ENCODE data around the gene RPS6KA5. TPM values are rescaled to one million over a fixed set of nuclear protein-coding genes. Genes with fewer than 3 reads are reported as not detected.
"Not testable (repeated sequence)": the region's sequence is repeated elsewhere in the genome, so short reads cannot be mapped to it uniquely, and the experiment has no call there.

RPS6KA5 gene
- total RNA-seq, 5 donors from 2014 or later (not counting 1 experiment from before 2014, with no cell fraction given): 28.8 to 39.8 (median 35.3) TPM

DNA sequence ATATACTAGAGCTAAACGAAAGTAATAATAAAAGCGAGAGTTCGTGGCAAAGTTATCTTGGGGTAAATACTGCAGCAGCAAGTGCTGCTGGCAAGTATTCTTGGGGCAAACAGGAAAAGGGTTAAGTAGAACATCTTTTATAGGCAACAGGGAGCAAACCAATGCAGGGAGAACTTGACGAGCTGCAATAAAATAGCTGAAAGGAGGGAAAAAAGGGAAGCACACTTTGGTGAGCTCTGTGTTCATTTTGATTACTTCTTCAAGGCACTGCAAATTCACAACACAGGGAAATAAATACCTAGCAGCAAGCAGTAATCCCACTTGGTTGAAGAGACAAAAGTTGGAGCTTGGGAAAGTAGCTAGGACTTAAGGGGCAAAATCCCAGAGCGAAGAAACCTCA lies 201.9 kb downstream of the RPS6KA5 start:
- DNase-seq: no peak

DNA sequence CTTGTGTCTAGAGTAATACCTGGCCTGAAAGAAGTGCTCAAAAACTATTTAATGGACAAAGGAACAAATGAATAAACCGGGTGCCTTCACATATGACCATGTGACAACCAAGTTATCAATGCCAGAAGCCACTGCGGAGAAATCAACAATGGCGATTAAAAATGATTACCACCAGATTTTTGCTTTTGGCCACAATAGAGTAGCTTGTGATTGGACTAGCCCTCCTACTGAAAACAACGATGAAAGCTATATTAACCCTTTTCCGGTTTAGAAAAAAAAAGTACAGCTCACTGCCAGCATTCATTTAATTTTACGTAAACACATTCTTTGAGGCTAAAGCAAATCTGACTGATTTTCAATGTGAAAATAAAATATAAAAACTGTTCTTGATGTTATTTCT lies 202.6 kb downstream of the RPS6KA5 start:
- Histone ChIP-seq H3K27ac (ENCODE audit: low read length) (no peak overlapping the region), H3K36me3 (ENCODE audit: control insufficient read depth in 2 of 2, extremely low read depth in 1 of 2, insufficient read depth in 1 of 2, low read length in 1 of 2) (no peaks in the 10 kb centered on the region), H3K4me1 (ENCODE audit: control insufficient read depth in 1 of 2, extremely low read depth in 1 of 2, insufficient read depth in 2 of 2, low read length in 2 of 2) (no peaks in the 10 kb centered on the region), H3K4me3 (ENCODE audit: control insufficient read depth in 1 of 2, extremely low read depth in 1 of 2, low read length in 1 of 2) (no peak overlapping the region), H3K9me3 (no peaks in the 10 kb centered on the region), H3K27me3 (replicated peaks in 1 of 2; ENCODE audit: control insufficient read depth in 2 of 2, extremely low read depth in 1 of 2, insufficient read depth in 2 of 2, low read length in 1 of 2) (no peaks in the 10 kb centered on the region)
- DNase-seq: no peak
- Mint-ChIP-seq H3K27ac (no peak overlapping the region), H3K4me3 (no peak overlapping the region), H3K4me1 (no peaks in the 10 kb centered on the region), H3K27me3 (no peaks in the 10 kb centered on the region), H3K36me3 (peaks cover 32% of the 10 kb centered on the region), H3K9me3 (no peaks in the 10 kb centered on the region)
- ChIA-PET CTCF (interaction anchor here in 1 of 2 donors (0.6 kb wide), 1 partner anchor 301 kb away, joined by 3 read pairs; no protein-coding TSS in a partner anchor), POLR2A (no interaction called here)
- WGBS (ENCODE audit: insufficient coverage): 100% methylated on average over 4 of the region's 6 CpGs
- ATAC-seq (replicated peaks in 1 of 4): no peak

More for the DNA sequence above, 201.9 kb downstream of the RPS6KA5 start:
- Mint-ChIP-seq H3K4me3 (no peak overlapping the region), H3K27ac (no peak overlapping the region), H3K4me1 (no peaks in the 10 kb centered on the region), H3K27me3 (no peaks in the 10 kb centered on the region), H3K9me3 (no peaks in the 10 kb centered on the region), H3K36me3 (peaks cover 32% of the 10 kb centered on the region)
- H3K4me1 ChIP-seq (ENCODE audit: control insufficient read depth in 1 of 2, extremely low read depth in 1 of 2, insufficient read depth in 2 of 2, low read length in 2 of 2): no peaks in the 10 kb centered on the region
- no peaks in the 10 kb centered on the region for H3K9me3 ChIP-seq
- no peak for ATAC-seq (replicated peaks in 1 of 4)
- WGBS (ENCODE audit: insufficient coverage): 73% methylated on average over 4 of the region's 5 CpGs
- POLR2A ChIA-PET: no interaction called here
- no peak overlapping the region for H3K4me3 ChIP-seq (ENCODE audit: control insufficient read depth in 1 of 2, extremely low read depth in 1 of 2, low read length in 1 of 2)
- no peaks in the 10 kb centered on the region for H3K27me3 ChIP-seq (replicated peaks in 1 of 2; ENCODE audit: control insufficient read depth in 2 of 2, extremely low read depth in 1 of 2, insufficient read depth in 2 of 2, low read length in 1 of 2)
- CTCF ChIA-PET: interaction anchor here in 1 of 2 donors (0.6 kb wide), 1 partner anchor 300 kb away, joined by 3 read pairs; no protein-coding TSS in a partner anchor
- no peak overlapping the region for H3K27ac ChIP-seq (ENCODE audit: low read length)
- H3K36me3 ChIP-seq (ENCODE audit: control insufficient read depth in 2 of 2, extremely low read depth in 1 of 2, insufficient read depth in 1 of 2, low read length in 1 of 2): no peaks in the 10 kb centered on the region

DNA sequence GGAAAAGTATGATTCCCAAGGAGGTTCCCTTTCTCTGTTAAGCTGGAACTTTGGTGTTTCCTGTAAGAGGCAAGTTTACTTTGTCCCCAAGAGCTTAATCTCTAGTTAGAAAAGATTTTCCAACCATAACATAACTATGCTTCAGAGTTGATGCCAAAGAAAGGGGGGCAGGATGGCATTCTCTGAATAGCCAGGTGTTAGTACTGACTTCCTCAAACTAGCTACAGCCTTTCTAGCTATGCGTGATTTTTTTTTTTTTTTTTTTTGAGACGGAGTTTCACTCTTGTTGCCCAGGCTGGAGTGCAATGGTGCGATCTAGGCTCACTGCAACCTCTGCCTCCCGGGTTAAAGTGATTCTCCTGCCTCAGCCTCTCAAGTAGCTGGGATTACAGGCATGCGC lies 204.3 kb downstream of the RPS6KA5 start:
- ATAC-seq (replicated peaks in 1 of 4); H3K9me3 Mint-ChIP-seq; H3K4me3 Mint-ChIP-seq; H3K36me3 ChIP-seq (ENCODE audit: control insufficient read depth in 2 of 2, extremely low read depth in 1 of 2, insufficient read depth in 1 of 2, low read length in 1 of 2); H3K9me3 ChIP-seq; H3K4me1 ChIP-seq (ENCODE audit: control insufficient read depth in 1 of 2, extremely low read depth in 1 of 2, insufficient read depth in 2 of 2, low read length in 2 of 2); H3K27me3 Mint-ChIP-seq; H3K27me3 ChIP-seq (replicated peaks in 1 of 2; ENCODE audit: control insufficient read depth in 2 of 2, extremely low read depth in 1 of 2, insufficient read depth in 2 of 2, low read length in 1 of 2); DNase-seq; CTCF ChIA-PET; H3K27ac ChIP-seq (ENCODE audit: low read length); H3K4me3 ChIP-seq (ENCODE audit: control insufficient read depth in 1 of 2, extremely low read depth in 1 of 2, low read length in 1 of 2); H3K4me1 Mint-ChIP-seq; H3K27ac Mint-ChIP-seq: not testable (repeated sequence)
- WGBS (ENCODE audit: insufficient coverage): no CpG with 5 or more reads among the region's 5 CpGs
- peaks cover 22% of the 10 kb centered on the region for H3K36me3 Mint-ChIP-seq
- POLR2A ChIA-PET: interaction anchor here in 1 of 2 donors (0.5 to 0.7 kb wide), 3 partner anchors 9 to 464 kb away, joined by 4 to 6 read pairs (median 4); no protein-coding TSS in a partner anchor

GRCh38 chr14:90853116-90853515 lies 207.3 kb downstream of the RPS6KA5 start:
- Mint-ChIP-seq H3K36me3 (peaks cover 13% of the 10 kb centered on the region), H3K27me3 (no peaks in the 10 kb centered on the region), H3K4me1 (no peaks in the 10 kb centered on the region), H3K27ac (no peak overlapping the region), H3K4me3 (no peak overlapping the region), H3K9me3 (no peaks in the 10 kb centered on the region)
- Histone ChIP-seq H3K36me3 (ENCODE audit: control insufficient read depth in 2 of 2, extremely low read depth in 1 of 2, insufficient read depth in 1 of 2, low read length in 1 of 2) (no peaks in the 10 kb centered on the region), H3K9me3 (no peaks in the 10 kb centered on the region), H3K4me3 (ENCODE audit: control insufficient read depth in 1 of 2, extremely low read depth in 1 of 2, low read length in 1 of 2) (no peak overlapping the region), H3K27me3 (replicated peaks in 1 of 2; ENCODE audit: control insufficient read depth in 2 of 2, extremely low read depth in 1 of 2, insufficient read depth in 2 of 2, low read length in 1 of 2) (no peaks in the 10 kb centered on the region), H3K27ac (ENCODE audit: low read length) (no peak overlapping the region), H3K4me1 (ENCODE audit: control insufficient read depth in 1 of 2, extremely low read depth in 1 of 2, insufficient read depth in 2 of 2, low read length in 2 of 2) (no peaks in the 10 kb centered on the region)
- DNase-seq (no peak), ATAC-seq (replicated peaks in 1 of 4) (no peak)
- ChIA-PET POLR2A (no interaction called here), CTCF (no interaction called here)

- H3K27me3 Mint-ChIP-seq: no peaks in the 10 kb centered on the region
- no peak overlapping the region for H3K27ac Mint-ChIP-seq
- H3K36me3 ChIP-seq (ENCODE audit: control insufficient read depth in 2 of 2, extremely low read depth in 1 of 2, insufficient read depth in 1 of 2, low read length in 1 of 2): no peaks in the 10 kb centered on the region
- no peak overlapping the region for H3K4me3 ChIP-seq (ENCODE audit: control insufficient read depth in 1 of 2, extremely low read depth in 1 of 2, low read length in 1 of 2)
- peaks cover 16% of the 10 kb centered on the region for H3K36me3 Mint-ChIP-seq
- no peak overlapping the region for H3K27ac ChIP-seq (ENCODE audit: low read length)
- no peak for ATAC-seq (replicated peaks in 1 of 4)
- H3K4me1 ChIP-seq (ENCODE audit: control insufficient read depth in 1 of 2, extremely low read depth in 1 of 2, insufficient read depth in 2 of 2, low read length in 2 of 2): no peaks in the 10 kb centered on the region
- ChIA-PET POLR2A (no interaction called here), CTCF (no interaction called here)
- H3K9me3 Mint-ChIP-seq: no peaks in the 10 kb centered on the region
- WGBS (ENCODE audit: insufficient coverage): no CpG with 5 or more reads among the region's 5 CpGs
- no peaks in the 10 kb centered on the region for H3K4me1 Mint-ChIP-seq
- H3K4me3 Mint-ChIP-seq: no peak overlapping the region
- H3K9me3 ChIP-seq: no peaks in the 10 kb centered on the region
- no peaks in the 10 kb centered on the region for H3K27me3 ChIP-seq (replicated peaks in 1 of 2; ENCODE audit: control insufficient read depth in 2 of 2, extremely low read depth in 1 of 2, insufficient read depth in 2 of 2, low read length in 1 of 2)
- DNase-seq: no peak
Measured at GRCh38 chr14:90851327-90852036, 209.0 kb downstream of the RPS6KA5 start.

DNA sequence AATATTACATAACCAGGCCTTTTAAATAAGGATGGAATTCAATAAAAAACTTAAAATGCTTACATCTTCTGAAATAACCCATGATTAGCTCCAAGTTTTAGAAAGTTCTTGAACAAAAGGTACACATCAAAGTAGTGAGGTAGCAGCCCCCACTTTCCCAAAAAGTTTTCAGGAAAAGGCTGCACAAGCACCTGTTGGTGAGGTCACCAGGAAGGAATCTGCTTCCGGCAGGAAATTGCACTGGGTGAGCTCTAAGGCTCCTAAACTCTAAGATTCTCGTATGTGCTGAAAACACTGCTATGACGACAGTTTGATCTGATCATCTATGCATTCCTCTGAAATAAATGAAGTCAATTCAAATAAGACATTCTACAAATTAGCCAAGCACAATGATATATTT lies 210.0 kb downstream of the RPS6KA5 start:
- Histone ChIP-seq H3K27me3 (replicated peaks in 1 of 2; ENCODE audit: control insufficient read depth in 2 of 2, extremely low read depth in 1 of 2, insufficient read depth in 2 of 2, low read length in 1 of 2) (no peaks in the 10 kb centered on the region), H3K9me3 (no peaks in the 10 kb centered on the region), H3K27ac (ENCODE audit: low read length) (no peak overlapping the region), H3K4me3 (ENCODE audit: control insufficient read depth in 1 of 2, extremely low read depth in 1 of 2, low read length in 1 of 2) (no peak overlapping the region), H3K4me1 (ENCODE audit: control insufficient read depth in 1 of 2, extremely low read depth in 1 of 2, insufficient read depth in 2 of 2, low read length in 2 of 2) (no peaks in the 10 kb centered on the region), H3K36me3 (ENCODE audit: control insufficient read depth in 2 of 2, extremely low read depth in 1 of 2, insufficient read depth in 1 of 2, low read length in 1 of 2) (no peaks in the 10 kb centered on the region)
- Mint-ChIP-seq H3K27me3 (no peaks in the 10 kb centered on the region), H3K36me3 (peaks cover 22% of the 10 kb centered on the region), H3K27ac (no peak overlapping the region), H3K9me3 (no peaks in the 10 kb centered on the region), H3K4me3 (no peak overlapping the region), H3K4me1 (no peaks in the 10 kb centered on the region)
- DNase-seq (no peak), ATAC-seq (replicated peaks in 1 of 4) (no peak)
- ChIA-PET CTCF (interaction anchor here in 1 of 2 donors (0.6 kb wide), 1 partner anchor 287 kb away, joined by 5 read pairs; no protein-coding TSS in a partner anchor), POLR2A (no interaction called here)
- 88% methylated on average over 1 of the region's 3 CpGs for WGBS (ENCODE audit: insufficient coverage)
